ENCODE results near the gene MTSS2. TPM values are rescaled to one million over a fixed set of nuclear protein-coding genes. Genes with fewer than 3 reads are reported as not detected.

MTSS2 gene
- total and polyA plus RNA-seq, 2 experiments from 2014 or later: 1.6 to 19.6 TPM

- H3K36me3 Mint-ChIP-seq (ENCODE audit: low read depth): peaks cover 17% of the 10 kb centered on the region
- DNase-seq (ENCODE audit: low spot score) (no peak), ATAC-seq (peak; percentile 33)
- H3K4me2 ChIP-seq: no peak overlapping the region
- H3K4me3 Mint-ChIP-seq: no peak overlapping the region
- TF ChIP-seq STAT1 (IDR thresholded peaks at IDR 0.05; ENCODE audit: unreplicated experiment) (no peak), POLR2AphosphoS5 (IDR thresholded peaks at IDR 0.05; ENCODE audit: low read depth) (no peak), NANOG (IDR thresholded peaks at IDR 0.05; ENCODE audit: borderline replicate concordance) (no peak), ETS1 (IDR thresholded peaks at IDR 0.05) (no peak), ZNF114 (CRISPR knock-in tag; IDR thresholded peaks at IDR 0.05) (no peak), CTCF (conservative IDR thresholded peaks at IDR 0.05; ENCODE audit: low read depth in 2 of 2) (no peak), ZNF462 (CRISPR knock-in tag; IDR thresholded peaks at IDR 0.05) (no peak), EZH2phosphoT487 (IDR thresholded peaks at IDR 0.05; ENCODE audit: unreplicated experiment) (no peak), JUNB (IDR thresholded peaks at IDR 0.05; ENCODE audit: unreplicated experiment) (no peak), CREB1 (CRISPR knock-in tag; IDR thresholded peaks at IDR 0.05; ENCODE audit: low read depth) (no peak), ZNF331 (CRISPR knock-in tag; IDR thresholded peaks at IDR 0.05; ENCODE audit: low read depth) (no peak), EZH2 (IDR thresholded peaks at IDR 0.05; ENCODE audit: low read depth, unreplicated experiment) (no peak), REST (IDR thresholded peaks at IDR 0.05; ENCODE audit: unreplicated experiment) (no peak)
- H3F3A ChIP-seq (replicated peaks; ENCODE audit: low read depth): 0 out of 2 replicates have a peak, but pooled peaks cover 3% of the 10 kb centered on the region
- no peaks in the 10 kb centered on the region for H4K20me1 ChIP-seq (replicated peaks; ENCODE audit: insufficient read depth)
- H3K79me2 ChIP-seq (replicated peaks; ENCODE audit: insufficient read depth): no peaks in the 10 kb centered on the region
- H3K4me3 ChIP-seq: no peak overlapping the region
- no peaks in the 10 kb centered on the region; the same call in 2 of the 3 replicates for H3K9me3 Mint-ChIP-seq
- H3K4me1 Mint-ChIP-seq: peaks cover 14% of the 10 kb centered on the region
- no peaks in the 10 kb centered on the region for H3K27me3 ChIP-seq (ENCODE audit: insufficient read depth)
- H2AFZ ChIP-seq: no peak overlapping the region
- no peaks in the 10 kb centered on the region for H3K9me2 ChIP-seq (ENCODE audit: insufficient read depth)
- no peaks in the 10 kb centered on the region for H3K4me1 ChIP-seq (ENCODE audit: insufficient read depth)
- peak overlapping the region; percentile 40 for H3K27ac Mint-ChIP-seq
- peak overlapping the region; percentile 32; the same call in 1 of the 2 replicates for H3K27ac ChIP-seq (ENCODE audit: low read depth)
- H3K36me3 ChIP-seq (ENCODE audit: insufficient read depth): peaks cover under 1% of the 10 kb centered on the region; the same call in 1 of the 2 replicates
- peaks cover 14% of the 10 kb centered on the region for H3K27me3 Mint-ChIP-seq (ENCODE audit: insufficient read depth, low read depth, poor library complexity)
Observed at GRCh38 chr16:70725024-70725911, 39.4 kb upstream of the MTSS2 start.

All from GM23338 (cell line).